NCI-H128 (cell line): Measurements from ENCODE around the gene INTS1.
"Not testable (repeated sequence)": the region's sequence is repeated elsewhere in the genome, so short reads cannot be mapped to it uniquely, and the experiment has no call there.

ENCODE experiments used
- DNase-seq: peaks from one replicate; lab custom pipeline; 2025; ENCODE audit not compliant: unreplicated experiment; lab: John Stamatoyannopoulos, UW

Gene INTS1

DNA sequence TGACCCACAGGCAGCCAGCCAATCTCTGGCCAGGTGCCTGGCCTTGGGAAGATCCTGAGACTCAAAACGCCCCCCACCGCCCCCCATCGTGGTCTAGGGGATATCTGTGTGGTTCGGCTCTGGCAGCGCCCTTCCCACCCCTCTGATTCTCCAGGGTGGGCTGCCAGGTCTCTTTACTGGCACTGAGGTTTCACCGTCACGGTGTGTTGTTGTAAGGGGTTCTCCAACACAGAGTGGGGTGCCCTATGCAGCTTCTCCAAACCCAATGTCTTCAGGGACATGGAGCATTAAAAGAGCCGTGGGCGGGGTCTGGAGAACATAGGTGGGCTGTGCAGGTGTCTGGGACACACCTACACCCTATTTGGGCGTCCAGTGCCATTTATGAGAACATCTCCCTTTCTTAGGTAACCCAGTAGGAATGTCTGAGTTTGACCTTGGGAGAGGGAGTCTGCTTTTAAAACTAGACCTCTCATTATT lies 27.8 kb upstream of the INTS1 start:
- no peak for DNase-seq

GRCh38 chr7:1531263-1531978 lies 27.2 kb upstream of the INTS1 start:
- peak; percentile 9 for DNase-seq

- DNase-seq: no peak
Observed at GRCh38 chr7:1530946-1531262, 26.7 kb upstream of the INTS1 start.

GRCh38 chr7:1529383-1530116 lies 25.4 kb upstream of the INTS1 start:
- no peak for DNase-seq

DNA sequence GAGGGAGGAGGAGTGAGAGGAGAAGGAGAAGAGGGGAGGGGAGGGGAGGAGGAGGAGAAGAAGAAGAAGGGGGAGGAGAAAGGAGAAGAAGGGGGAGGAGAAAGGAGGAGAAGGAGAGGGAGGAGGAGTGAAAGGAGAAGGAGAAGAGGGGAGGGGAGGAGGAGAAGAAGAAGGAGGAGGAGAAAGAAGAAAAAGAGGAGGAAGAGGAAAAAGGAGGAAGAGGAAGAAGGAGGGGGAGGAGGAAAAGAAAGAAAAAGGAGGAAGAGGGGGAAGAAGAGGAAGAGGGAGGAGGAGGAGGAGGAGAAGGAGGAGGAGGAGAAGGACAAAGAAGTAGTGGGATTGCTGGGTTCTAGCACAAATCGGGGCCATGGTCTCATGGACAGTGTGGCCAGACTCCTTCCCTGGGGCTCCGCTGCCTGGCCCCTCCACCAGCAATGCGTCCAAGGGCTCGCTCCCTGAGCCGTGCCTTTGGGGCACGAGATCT lies 22.1 kb upstream of the INTS1 start:
- no peak for DNase-seq

DNA sequence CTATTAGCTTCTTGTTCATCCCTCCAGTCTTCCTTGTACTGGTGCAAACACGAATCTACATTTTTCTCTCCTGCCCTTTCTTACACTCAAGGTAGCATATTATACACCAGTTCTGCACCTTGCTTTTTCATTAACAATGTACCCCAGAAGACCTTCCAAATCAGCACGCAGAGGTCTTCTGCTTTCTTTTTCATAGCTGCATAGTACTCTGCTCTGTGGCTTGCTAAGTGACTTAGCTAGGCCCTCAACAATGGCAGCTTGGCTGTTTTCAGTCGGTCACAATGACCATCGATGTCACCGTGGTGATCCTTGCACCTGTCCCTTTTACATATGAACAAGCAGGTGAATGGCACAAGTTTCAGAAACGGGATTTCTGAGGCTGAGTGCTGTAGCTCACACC lies 21.2 kb upstream of the INTS1 start:
- no peak for DNase-seq

DNA sequence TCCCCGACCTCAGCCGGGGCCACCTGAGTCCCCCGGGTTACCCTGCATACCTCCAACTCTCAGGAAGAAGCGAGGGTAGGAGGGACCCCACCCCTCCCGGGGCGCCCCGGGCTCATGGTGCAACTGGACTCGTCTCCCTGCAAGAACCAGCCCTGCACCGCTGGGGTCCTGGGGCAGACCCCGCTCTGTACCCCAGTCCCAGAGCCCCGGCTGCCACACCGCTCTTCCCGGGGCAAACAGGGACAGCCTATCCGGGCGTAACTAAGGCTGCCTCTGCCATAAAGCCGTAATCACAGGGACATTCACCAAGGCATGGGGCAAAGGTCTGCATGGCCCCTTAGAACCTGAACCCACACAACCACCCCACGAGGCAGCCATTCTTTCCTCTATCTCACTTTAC lies 19.7 kb upstream of the INTS1 start:
- DNase-seq: no peak

DNA sequence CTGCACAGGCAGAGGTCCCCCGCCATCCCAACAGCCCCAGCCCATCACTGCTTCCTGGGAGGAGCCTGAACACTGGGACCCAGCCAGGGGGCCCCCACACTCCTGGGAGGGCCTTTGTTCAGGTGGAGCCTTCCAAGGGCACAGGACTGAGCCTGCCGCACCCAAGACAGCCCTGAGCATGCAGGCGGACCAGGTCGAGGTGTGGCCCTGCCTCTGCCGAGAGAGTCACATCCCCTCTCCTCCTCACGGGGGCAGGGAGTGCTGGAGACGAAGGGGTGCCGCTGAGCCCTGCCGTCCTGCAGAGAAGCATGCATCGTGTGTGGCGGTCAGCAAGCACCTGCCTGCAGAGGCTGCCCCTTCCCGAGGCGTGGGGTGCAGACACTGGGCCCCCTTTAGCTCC lies 19.0 kb upstream of the INTS1 start:
- no peak for DNase-seq

GRCh38 chr7:1521456-1521855 lies 17.3 kb upstream of the INTS1 start:
- no peak for DNase-seq

DNA sequence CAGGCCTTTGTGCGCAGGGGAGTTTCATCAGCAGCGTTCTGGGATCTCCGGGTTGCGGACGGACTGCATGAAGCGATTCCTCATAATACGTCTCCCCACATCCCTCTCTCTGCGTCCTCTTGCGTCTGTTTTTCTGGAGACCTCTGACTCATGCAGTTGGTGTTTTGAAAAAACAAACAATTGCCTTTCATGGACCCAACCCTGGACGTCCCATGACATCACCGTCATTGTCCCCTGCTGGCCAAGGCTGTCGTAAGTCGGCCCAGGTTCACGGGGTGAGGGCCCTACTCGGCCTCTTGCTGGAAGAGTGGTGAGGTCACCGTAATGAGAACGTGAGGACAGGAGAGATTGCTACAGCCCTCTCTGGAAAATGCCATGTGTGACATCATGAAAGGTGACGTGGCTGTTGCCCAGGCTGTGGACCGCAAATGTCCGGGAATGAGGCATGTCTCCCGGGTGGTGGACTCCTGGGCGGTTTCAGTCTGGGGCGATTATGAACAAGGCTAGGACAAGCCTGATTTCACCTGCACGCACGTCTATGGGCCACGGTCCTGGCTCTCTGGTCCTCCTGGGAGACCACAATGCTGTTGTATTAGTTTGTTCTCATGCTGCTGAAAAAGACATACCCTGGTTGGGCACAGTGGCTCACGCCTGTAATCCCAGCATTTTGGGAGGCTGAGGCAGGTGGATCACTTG lies 16.5 kb upstream of the INTS1 start:
- DNase-seq: no peak

DNA sequence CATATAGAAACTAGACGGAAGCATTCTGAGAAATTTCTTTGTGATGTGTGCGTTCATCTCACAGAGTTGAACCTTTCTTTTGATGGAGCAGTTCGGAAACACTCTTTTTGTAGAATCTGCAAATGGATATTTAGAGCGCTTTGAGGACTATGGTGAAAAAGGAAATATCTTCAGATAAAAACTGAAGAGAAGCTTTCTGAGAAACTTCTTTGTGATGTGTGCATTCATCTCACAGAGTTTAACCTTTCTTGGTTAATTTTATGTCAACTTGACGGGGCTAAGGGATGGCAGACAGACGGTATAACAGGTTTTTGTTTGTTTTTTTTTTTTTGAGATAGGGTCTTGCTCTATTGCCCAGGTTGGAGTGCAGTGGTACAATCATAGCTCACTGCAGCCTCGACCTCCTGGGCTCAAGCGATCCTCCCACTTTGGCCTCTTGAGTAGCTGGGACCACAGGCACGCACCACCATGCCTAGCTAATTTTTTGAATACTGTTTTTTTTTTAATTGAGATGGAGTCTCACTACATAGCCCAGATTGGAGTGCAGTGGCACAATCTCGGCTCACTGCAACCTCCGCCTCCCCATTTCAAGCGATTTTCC lies 15.2 kb upstream of the INTS1 start:
- not testable (repeated sequence) for DNase-seq

DNA sequence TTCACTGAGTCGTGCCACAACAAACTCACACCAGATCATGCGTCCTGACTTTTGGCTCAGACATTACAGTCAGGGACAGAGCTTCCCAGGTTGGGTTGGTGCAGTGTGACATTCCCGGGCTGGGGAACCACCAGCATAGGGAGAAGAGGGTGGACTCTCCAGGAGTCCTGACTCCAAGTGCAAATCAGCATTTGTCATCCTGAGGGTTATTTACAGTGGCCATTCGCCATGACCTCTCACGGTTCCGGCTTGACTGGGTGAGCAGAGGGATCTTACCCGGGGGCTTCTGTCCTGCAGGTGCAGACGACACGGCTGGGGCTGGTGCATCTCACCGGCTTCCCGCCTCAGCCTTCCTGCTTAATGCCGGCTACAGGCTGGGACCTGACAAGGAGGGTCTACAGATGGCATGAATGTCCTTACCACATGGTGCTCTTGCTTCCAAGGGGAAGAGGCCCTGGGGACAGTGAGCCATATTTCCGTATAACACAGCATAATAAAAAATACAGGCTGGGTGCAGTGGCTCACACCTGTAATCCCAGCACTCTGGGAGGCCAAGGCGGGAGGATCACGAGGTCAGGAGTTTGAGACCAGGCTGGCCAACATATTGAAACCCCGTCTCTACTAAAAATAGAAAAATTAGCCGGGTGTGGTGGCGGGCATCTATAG lies 12.5 kb upstream of the INTS1 start:
- DNase-seq: no peak

GRCh38 chr7:1515509-1515967 lies 11.3 kb upstream of the INTS1 start:
- DNase-seq: not testable (repeated sequence)

- no peak for DNase-seq
Observed at GRCh38 chr7:1514995-1515401, 10.8 kb upstream of the INTS1 start.

DNA sequence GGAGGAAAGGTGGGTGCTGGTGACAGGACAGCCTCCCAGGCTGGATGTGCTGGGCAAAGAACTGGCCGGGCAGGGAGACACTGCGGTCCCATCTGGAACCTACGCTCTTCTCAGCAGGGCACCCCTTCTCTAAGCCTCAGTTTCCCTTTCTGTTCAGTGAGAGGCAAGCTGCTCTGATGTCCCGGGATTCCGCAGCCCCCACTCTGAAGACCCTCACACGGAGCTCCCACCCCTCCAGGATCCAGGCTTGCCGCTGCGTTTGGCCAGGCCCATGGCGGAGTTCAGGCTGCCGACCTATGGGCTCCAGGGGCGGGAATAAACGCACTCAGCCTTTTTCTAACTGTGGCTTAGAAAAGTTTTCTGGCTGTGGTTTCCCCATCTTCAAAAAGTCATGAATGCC lies 10.2 kb upstream of the INTS1 start:
- DNase-seq: no peak

DNA sequence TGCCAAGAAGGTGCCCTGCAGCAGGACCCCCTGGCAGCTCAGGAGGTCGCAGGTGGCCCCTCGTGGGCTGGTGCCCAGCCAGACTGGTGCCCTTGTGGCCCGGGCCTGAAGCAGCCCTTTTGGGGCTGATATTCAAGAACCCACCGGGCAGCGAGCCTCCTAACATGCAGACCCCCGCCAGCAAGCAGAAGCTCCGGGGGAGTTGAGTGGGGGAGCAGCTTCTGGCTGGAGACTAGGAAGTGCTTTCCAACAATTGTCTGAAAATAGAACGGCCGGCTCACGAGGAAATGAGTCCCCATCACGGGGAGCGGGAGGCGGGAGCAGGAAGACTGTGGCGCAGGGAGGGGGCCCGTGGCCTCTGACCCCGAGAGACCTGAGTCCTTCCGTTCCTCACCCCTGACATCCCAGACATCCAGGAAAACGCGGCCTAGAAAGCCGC lies 9.5 kb upstream of the INTS1 start:
- no peak for DNase-seq

- DNase-seq: no peak
Observed at GRCh38 chr7:1512781-1513656, 8.8 kb upstream of the INTS1 start.

DNA sequence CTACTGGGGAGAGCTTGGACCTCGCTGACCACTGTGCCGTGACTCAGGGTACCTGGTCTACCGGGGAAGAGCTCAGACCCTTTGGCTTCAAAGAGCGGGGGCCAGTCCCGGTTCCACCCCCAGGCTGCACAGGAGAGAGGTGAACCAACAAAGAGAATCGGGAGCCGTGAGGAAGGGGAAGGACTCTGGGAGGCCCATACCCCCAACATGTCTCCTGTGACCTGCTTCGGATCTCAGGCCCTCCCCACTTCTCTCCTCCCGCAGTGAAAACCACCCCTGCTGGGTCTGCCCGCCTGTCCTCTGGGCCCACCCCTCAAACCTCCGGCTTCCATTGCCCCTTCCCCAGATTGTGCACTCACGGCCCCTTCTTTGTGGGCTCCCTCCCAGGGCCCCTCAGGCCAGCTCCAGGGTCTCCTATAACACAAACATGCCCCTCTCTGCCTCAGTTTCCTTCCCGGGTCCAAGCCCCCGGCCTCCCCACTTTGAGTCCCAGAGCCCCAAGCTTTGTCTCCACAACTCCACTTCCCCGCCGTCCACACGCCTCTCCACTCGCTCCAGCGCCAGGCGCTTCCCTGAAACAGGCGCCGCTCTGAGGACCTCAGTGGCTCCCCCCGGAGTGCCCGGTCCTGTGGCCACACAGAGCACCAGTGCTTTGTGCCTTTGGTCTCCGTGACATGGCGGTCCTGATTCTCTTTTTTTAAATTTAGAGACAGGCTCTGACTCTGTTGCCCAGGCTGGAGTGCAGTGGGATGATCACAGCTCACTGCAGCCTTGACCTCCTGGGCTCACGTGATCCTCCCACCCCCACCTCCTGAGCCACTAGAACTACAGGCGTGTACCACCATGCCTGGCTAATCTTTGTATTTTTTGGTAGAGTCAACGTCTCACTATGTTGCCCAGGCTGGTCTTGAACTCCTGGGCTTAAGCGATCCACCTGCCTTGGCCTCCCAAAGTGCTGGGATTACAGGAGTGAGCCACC lies 7.5 kb upstream of the INTS1 start:
- DNase-seq: no peak

DNA sequence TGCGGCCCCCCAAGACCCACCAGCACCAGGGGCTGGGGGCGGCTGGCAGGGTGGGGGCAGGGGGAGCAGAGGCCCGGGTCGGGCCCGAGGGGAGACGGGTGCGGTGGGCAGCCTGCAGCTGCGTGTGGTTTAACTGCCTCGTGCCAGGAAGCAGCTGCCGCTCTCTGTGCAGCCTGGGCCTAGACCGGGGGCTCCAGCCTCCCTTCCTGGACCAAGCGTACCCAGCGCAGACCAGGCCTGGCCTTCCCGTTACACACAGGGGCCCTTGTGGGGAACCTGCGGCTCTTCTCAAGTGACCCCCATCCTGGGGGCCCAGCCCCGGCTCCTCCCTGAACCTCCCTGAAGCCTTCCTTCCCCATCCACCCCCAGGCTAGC lies 6.6 kb upstream of the INTS1 start:
- DNase-seq: no peak
